Upper lobe of left lung (tissue), 6 donors: ENCODE results near the gene SHISAL1. TPM values are rescaled to one million over a fixed set of nuclear protein-coding genes. Genes with fewer than 3 reads are reported as not detected.
A peak's percentile ranks its signal among the peaks of the same experiment; 100 is the strongest.

Experiments used
- ATAC-seq, 2 donors: fragments of 200-7000 bp; cut with Tn5 transposase; one replicate each; pipeline ENCODE4 v1.9.1; 2022; ENCODE audit warnings: mild to moderate bottlenecking in 2 of 2, moderate library complexity in 2 of 2; ENCODE audit not compliant: low FRiP score in 2 of 2
- DNase-seq, 2 donors: peaks; one replicate each; pipeline ENCODE4 v3.0.0-alpha.2; 2019 to 2020
- H3K27ac ChIP-seq, 4 donors: fragments of 200-600 bp; sonication (generic); one replicate each; pipeline ENCODE4 v1.5.1; 2016 to 2019
- H3K27me3 ChIP-seq, 4 donors: fragments of 200-600 bp; sonication (generic); one replicate each; pipeline ENCODE4 v1.5.1; 2017 to 2019
- H3K36me3 ChIP-seq, 4 donors: fragments of 200-600 bp; sonication (generic); one replicate each; pipeline ENCODE4 v1.5.1; 2016 to 2019
- H3K4me1 ChIP-seq, 4 donors: fragments of 200-600 bp; sonication (generic); one replicate each; pipeline ENCODE4 v1.5.1; 2018 to 2019
- H3K4me3 ChIP-seq, 4 donors: fragments of 200-600 bp; sonication (generic); one replicate each; pipeline ENCODE4 v1.5.1; 2017 to 2019; ENCODE audit warnings: mild to moderate bottlenecking in 2 of 4, moderate library complexity in 1 of 4
- H3K9me3 ChIP-seq, 4 donors: fragments of 200-600 bp; sonication (generic); one replicate each; pipeline ENCODE4 v1.5.1; 2018 to 2019
- EP300 ChIP-seq, 4 donors: sonication (generic); formaldehyde crosslinking; IDR thresholded peaks; one replicate each; pipeline ENCODE4 v1.5.1; 2017; ENCODE audit warnings: antibody characterized with exemption in 4 of 4, control low read depth in 2 of 4
- POLR2A ChIP-seq, 4 donors: fragments of 450-650 bp; IDR thresholded peaks; one replicate each; pipeline ENCODE4 v1.5.1; 2016 to 2017; ENCODE audit warnings: antibody characterized with exemption in 4 of 4, mild to moderate bottlenecking in 2 of 4
- POLR2AphosphoS5 ChIP-seq, 2 donors: sonication (generic); formaldehyde crosslinking; IDR thresholded peaks; one replicate each; pipeline ENCODE4 v1.5.1; 2017; ENCODE audit warnings: antibody characterized with exemption in 2 of 2
- WGBS, 2 donors: methylation state at CpG; one replicate each; pipeline ENCODE4 v1.1.5; 2017 to 2018; 5-methylcytosine and 5-hydroxymethylcytosine counted together
- total RNA-seq, 6 donors: library from RNA; depleted of rRNA in 4 of 6; stranded (reverse); fragments of >200 nt in 4 of 6; gene quantifications; one replicate each; pipeline versions ENCODE4 v1.1.0 to v1.2.1, GENCODE V29; 2016 to 2021
- TF ChIP-seq, protein P1 (sequence below), 6 experiments: fragments of 450-650 bp in 4 of 6; fragments of 200-600 bp in 2 of 6; sonication (generic) in 2 of 6; IDR thresholded peaks; one replicate each; pipeline ENCODE4 v1.5.1; 2016 to 2019; ENCODE audit warnings: antibody characterized with exemption in 6 of 6
- donor health status: DM: no; HTN: no; CAD: no; lungs with moderate emphysema.
- donor health status: DM: no; HTN: yes; CAD: no; lungs with severe emphysema.

SHISAL1 gene
- total RNA-seq, 6 donors from 2014 or later: 0.11 to 1.0 (median 0.20) TPM; not detected in 1

DNA sequence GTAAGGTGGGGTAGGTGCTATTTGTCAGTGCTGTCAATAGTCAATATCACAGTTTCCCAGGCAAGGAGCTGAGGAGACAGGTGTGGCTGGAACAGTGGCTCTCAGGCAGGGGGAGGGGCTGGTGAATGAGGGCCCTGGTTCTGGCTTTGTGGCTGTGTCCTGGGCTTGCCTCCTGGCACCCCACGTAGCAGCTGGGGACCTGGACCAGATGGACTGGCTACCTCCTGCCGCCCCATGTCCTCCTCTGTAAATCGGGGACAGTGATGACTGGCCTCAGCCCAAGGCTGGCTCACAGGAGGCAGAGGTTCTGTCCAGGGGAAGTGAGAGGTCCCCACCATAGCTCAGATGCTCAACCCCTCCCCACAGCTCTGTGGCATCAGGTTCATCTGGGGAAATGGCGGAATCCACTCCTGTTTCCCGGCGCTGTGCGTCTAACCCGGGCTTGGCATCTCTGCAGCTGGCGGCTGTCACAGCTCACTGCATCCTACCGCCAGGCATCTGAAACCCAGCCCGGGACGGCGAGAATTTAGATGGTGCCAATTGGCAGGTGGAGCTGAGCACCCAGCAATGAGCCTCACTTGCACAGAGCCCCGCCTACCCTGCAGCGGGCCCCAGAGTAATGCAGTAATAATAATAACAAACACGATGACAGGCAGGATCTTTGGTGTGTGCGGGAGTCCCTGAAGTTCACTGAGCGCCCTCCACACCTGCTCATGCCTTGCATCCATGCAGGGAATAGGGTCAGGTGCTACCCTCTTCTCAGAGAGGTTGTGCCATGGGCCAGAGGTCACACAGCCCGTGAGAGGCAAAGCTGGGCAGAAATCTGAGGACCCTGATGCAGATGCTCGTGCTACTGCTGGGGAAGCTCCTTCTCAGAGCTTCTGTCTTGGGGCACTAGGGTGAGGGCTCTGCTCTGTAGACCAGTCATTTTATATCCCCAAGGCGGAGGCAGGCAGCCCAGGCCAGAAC is 27.8 kb upstream of the SHISAL1 start:
- TF ChIP-seq POLR2AphosphoS5 (IDR thresholded peaks at IDR 0.05) (no peak), EP300 (IDR thresholded peaks at IDR 0.05) (no peak), POLR2A (IDR thresholded peaks at IDR 0.05) (no peak)
- TF ChIP-seq, protein P1, sequence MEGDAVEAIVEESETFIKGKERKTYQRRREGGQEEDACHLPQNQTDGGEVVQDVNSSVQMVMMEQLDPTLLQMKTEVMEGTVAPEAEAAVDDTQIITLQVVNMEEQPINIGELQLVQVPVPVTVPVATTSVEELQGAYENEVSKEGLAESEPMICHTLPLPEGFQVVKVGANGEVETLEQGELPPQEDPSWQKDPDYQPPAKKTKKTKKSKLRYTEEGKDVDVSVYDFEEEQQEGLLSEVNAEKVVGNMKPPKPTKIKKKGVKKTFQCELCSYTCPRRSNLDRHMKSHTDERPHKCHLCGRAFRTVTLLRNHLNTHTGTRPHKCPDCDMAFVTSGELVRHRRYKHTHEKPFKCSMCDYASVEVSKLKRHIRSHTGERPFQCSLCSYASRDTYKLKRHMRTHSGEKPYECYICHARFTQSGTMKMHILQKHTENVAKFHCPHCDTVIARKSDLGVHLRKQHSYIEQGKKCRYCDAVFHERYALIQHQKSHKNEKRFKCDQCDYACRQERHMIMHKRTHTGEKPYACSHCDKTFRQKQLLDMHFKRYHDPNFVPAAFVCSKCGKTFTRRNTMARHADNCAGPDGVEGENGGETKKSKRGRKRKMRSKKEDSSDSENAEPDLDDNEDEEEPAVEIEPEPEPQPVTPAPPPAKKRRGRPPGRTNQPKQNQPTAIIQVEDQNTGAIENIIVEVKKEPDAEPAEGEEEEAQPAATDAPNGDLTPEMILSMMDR (IDR thresholded peaks at IDR 0.05): no peak
- Histone ChIP-seq H3K36me3 (no peaks in the 10 kb centered on the region), H3K9me3 (no peaks in the 10 kb centered on the region), H3K4me1 (peaks cover 0 to 5% (median 0%) of the 10 kb centered on the region in 4 donors), H3K4me3 (no peak overlapping the region), H3K27me3 (no peaks in the 10 kb centered on the region), H3K27ac (no peak overlapping the region)
- ATAC-seq (no peak), DNase-seq (no peak)
- 81 to 87% methylated on average over 10 to 21 of the region's 21 CpGs for WGBS, 2 donors

DNA sequence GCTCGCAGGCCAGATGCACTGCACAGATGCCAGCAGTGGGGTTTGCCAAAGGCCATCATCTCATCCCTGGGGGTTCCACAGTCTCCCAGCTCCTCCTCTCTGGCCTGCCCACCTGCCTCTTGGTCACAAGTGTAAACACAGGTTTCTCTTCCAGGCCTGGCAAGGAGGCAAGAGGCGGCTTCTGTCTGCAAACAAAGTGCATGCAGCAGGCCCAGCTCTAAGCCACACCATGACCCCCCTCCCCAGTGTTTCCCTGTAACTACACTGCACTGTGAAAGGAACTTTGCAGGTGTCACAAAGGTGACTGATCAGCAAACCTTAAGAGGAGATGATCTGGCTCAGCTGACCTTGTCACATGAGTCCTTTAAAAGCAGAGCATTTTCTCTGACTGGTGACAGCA is 26.2 kb upstream of the SHISAL1 start:
- Histone ChIP-seq H3K27ac (no peak overlapping the region), H3K9me3 (no peaks in the 10 kb centered on the region), H3K27me3 (no peaks in the 10 kb centered on the region), H3K4me1 (peaks cover 0 to 5% (median 0%) of the 10 kb centered on the region in 4 donors), H3K4me3 (no peak overlapping the region), H3K36me3 (no peaks in the 10 kb centered on the region)
- ATAC-seq (no peak), DNase-seq (no peak)
- 78 to 100% methylated on average over 1 to 2 of the region's 2 CpGs for WGBS, 2 donors
- TF ChIP-seq POLR2A (IDR thresholded peaks at IDR 0.05) (no peak), POLR2AphosphoS5 (IDR thresholded peaks at IDR 0.05) (no peak), EP300 (IDR thresholded peaks at IDR 0.05) (no peak)
- TF ChIP-seq, protein P1 (IDR thresholded peaks at IDR 0.05): no peak

DNA sequence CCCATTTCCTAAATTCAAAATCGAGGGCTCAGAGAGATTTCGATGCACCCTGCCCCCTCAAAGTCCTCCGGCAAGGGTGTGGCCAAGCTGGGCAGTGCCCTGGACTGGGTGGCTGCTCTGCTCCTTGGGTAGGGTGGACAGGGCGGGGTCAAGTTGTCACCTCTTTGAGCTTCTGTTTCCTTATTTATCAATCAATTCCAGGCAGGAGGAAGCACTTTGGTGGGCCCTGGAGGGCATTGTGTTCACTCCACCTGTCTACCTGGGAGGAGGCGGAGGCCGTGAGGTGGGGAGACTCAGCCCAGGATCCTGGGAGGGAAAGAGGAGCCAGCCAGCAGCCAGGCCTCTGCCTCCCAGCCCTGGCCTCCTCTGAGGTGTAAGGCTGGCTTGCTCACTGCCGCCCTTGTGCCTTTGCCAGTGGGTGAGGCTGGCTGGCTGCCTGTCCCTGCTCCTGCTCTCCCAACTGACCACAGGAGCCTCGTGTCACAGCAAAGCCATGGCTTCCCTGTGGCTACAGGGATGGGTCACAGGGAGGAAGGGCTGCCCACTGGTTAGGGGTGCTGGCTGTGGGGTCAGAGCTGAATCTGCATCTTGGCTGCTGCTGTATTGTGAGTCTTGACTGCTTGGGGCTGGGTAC is 25.5 kb upstream of the SHISAL1 start:
- 77 to 78% methylated on average over 6 to 8 of the region's 8 CpGs for WGBS, 2 donors
- H3K27ac ChIP-seq: no peak overlapping the region
- H3K9me3 ChIP-seq: no peaks in the 10 kb centered on the region
- no peak for ATAC-seq
- peaks cover 0 to 5% (median 0%) of the 10 kb centered on the region in 4 donors for H3K4me1 ChIP-seq
- no peak for TF ChIP-seq POLR2AphosphoS5 (IDR thresholded peaks at IDR 0.05)
- no peak for TF ChIP-seq EP300 (IDR thresholded peaks at IDR 0.05)
- no peak for TF ChIP-seq POLR2A (IDR thresholded peaks at IDR 0.05)
- TF ChIP-seq, protein P1 (IDR thresholded peaks at IDR 0.05): no peak
- no peaks in the 10 kb centered on the region for H3K36me3 ChIP-seq
- H3K4me3 ChIP-seq: no peak overlapping the region
- DNase-seq: no peak
- peaks cover 0 to 3% (median under 1%) of the 10 kb centered on the region in 4 donors for H3K27me3 ChIP-seq

- 48 to 66% methylated on average over 12 to 13 of the region's 13 CpGs for WGBS, 2 donors
- peak in 1 of 2 donors; percentile 56 for ATAC-seq
- H3K36me3 ChIP-seq: no peaks in the 10 kb centered on the region
- DNase-seq: no peak
- H3K4me3 ChIP-seq: no peak overlapping the region
- TF ChIP-seq EP300 (IDR thresholded peaks at IDR 0.05) (no peak), POLR2A (IDR thresholded peaks at IDR 0.05) (no peak), POLR2AphosphoS5 (IDR thresholded peaks at IDR 0.05) (no peak)
- TF ChIP-seq, protein P1 (IDR thresholded peaks at IDR 0.05): no peak
- no peaks in the 10 kb centered on the region for H3K9me3 ChIP-seq
- peaks cover 0 to 5% (median 0%) of the 10 kb centered on the region in 4 donors for H3K4me1 ChIP-seq
- no peak overlapping the region for H3K27ac ChIP-seq
- H3K27me3 ChIP-seq: peaks cover 0 to 7% (median 3%) of the 10 kb centered on the region in 4 donors
These were observed 24.9 kb upstream of the SHISAL1 start for GRCh38 chr22:44337678-44338004.
